KOPT-K1 (cell line): ENCODE results near the gene BAZ2B.
"Not testable (repeated sequence)": the region's sequence is repeated elsewhere in the genome, so short reads cannot be mapped to it uniquely, and the experiment has no call there.

Experiments
- H3K27ac ChIP-seq: fragments of 200-600 bp; sonication (generic); 2 replicates; pipeline ENCODE4 v1.5.1; 2016; ENCODE audit warnings: antibody characterized with exemption, mild to moderate bottlenecking, low read depth, low read length; ENCODE audit not compliant: poor library complexity, severe bottlenecking
- H3K36me3 ChIP-seq: fragments of 200-600 bp; sonication (generic); 2 replicates; pipeline ENCODE4 v1.5.1; 2017; ENCODE audit warnings: antibody characterized with exemption, mild to moderate bottlenecking, low read length, moderate library complexity; ENCODE audit not compliant: insufficient read depth
- H3K9me3 ChIP-seq: fragments of 200-600 bp; sonication (generic); 2 replicates; pipeline ENCODE4 v1.5.1; 2017; ENCODE audit warnings: antibody characterized with exemption, low read length, mild to moderate bottlenecking; ENCODE audit not compliant: insufficient read depth, poor library complexity, severe bottlenecking

Gene BAZ2B

GRCh38 chr2:159438284-159438683, 178.1 kb downstream of the BAZ2B start:
- Histone ChIP-seq H3K27ac (no peak overlapping the region), H3K9me3 (no peaks in the 10 kb centered on the region), H3K36me3 (peaks cover 26% of the 10 kb centered on the region)

GRCh38 chr2:159432610-159433009, 183.7 kb downstream of the BAZ2B start:
- Histone ChIP-seq H3K36me3 (peaks cover 10% of the 10 kb centered on the region), H3K27ac (no peak overlapping the region), H3K9me3 (no peaks in the 10 kb centered on the region)

DNA sequence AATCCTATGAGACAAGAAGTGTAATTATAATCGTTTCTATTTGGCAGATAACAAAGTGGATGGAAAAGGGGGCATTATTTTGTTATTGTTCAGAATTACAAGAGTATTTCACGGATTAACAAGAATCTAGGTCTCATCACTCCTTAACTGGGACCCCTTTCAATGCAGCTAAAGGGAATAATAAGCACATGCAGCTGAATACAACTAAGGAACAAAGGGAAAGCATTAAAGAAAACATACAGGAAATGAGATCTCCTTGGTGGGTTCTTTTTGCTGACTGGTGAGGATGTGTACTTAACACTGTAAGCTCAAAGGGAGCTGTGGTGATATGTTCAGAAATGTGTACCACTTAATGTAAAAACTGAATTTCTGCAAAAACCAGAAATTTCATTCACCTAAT, 189.3 kb downstream of the BAZ2B start:
- H3K36me3 ChIP-seq: no peaks in the 10 kb centered on the region
- H3K27ac ChIP-seq: no peak overlapping the region

DNA sequence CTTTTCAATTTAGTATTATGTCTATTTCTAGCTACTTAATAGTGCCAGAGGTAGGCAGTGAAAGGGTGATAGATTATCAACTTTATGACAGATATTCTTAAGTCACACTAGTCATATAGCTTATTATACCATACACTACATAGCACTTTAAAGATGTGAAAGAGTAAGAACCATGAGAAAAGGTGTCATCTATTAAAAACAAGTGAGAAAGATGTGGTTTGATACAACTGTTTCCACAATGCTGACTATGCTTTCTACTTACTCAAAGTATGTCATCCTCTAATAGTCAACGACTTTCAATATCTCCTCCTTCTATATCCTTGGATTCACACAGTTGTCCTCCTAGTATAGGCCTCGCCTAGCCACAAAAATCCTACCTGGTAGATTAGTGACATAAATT, 196.9 kb downstream of the BAZ2B start:
- no peak overlapping the region for H3K27ac ChIP-seq
- no peaks in the 10 kb centered on the region for H3K36me3 ChIP-seq
- H3K9me3 ChIP-seq: peaks cover 6% of the 10 kb centered on the region

More for the DNA sequence above, 189.3 kb downstream of the BAZ2B start:
- H3K9me3 ChIP-seq: peaks cover 5% of the 10 kb centered on the region

DNA sequence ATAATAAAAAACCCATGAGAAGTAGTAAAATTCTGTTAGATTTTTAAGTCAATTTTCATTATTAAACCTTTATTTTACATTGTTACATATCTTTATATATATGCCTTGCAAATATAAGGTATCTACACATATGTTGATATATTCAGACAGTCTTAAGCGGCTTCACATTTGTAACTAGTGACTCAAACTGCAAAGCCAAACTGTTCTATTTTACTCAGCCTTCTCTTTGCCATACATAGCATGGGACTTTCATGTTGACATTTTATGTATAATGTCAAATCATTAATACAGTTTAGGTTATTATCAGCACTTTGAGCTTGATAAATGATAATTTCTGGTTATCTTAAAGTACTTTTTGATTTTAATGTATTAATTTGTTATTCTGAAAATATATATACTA, 204.9 kb downstream of the BAZ2B start:
- peaks cover 6% of the 10 kb centered on the region; the same call in 1 of the 2 replicates for H3K36me3 ChIP-seq
- no peak overlapping the region for H3K27ac ChIP-seq
- H3K9me3 ChIP-seq: no peaks in the 10 kb centered on the region

GRCh38 chr2:159410276-159410675, 206.1 kb downstream of the BAZ2B start:
- no peaks in the 10 kb centered on the region for H3K9me3 ChIP-seq
- H3K27ac ChIP-seq: no peak overlapping the region
- H3K36me3 ChIP-seq: peaks cover 6% of the 10 kb centered on the region; the same call in 1 of the 2 replicates

- Histone ChIP-seq H3K9me3 (no peaks in the 10 kb centered on the region), H3K36me3 (peaks cover 6% of the 10 kb centered on the region; the same call in 1 of the 2 replicates), H3K27ac (no peak overlapping the region)
Measured at GRCh38 chr2:159409116-159409800, 207.1 kb downstream of the BAZ2B start.

DNA sequence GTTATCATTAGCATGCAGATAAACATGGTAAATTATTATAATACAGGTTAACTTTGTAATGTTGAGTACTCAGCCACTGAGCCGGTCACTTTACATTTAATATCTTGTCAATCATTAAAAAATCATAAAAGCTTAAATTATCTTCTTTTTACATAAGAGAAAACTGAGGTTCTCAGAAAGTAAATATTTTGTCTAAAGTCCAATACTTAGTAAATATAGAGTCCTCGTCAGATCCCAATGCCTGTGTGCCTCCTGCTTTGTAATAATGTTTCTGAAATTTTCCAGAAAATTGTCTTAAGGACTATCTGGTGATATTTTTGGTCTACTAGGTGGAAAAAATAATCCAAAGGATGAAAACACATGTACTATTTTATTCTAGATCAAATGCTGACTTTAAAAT, 213.6 kb downstream of the BAZ2B start:
- H3K36me3 ChIP-seq: no peaks in the 10 kb centered on the region
- H3K9me3 ChIP-seq: no peaks in the 10 kb centered on the region
- no peak overlapping the region for H3K27ac ChIP-seq

GRCh38 chr2:159402160-159402559, 214.2 kb downstream of the BAZ2B start:
- not testable (repeated sequence) for H3K27ac ChIP-seq, H3K9me3 ChIP-seq, H3K36me3 ChIP-seq

DNA sequence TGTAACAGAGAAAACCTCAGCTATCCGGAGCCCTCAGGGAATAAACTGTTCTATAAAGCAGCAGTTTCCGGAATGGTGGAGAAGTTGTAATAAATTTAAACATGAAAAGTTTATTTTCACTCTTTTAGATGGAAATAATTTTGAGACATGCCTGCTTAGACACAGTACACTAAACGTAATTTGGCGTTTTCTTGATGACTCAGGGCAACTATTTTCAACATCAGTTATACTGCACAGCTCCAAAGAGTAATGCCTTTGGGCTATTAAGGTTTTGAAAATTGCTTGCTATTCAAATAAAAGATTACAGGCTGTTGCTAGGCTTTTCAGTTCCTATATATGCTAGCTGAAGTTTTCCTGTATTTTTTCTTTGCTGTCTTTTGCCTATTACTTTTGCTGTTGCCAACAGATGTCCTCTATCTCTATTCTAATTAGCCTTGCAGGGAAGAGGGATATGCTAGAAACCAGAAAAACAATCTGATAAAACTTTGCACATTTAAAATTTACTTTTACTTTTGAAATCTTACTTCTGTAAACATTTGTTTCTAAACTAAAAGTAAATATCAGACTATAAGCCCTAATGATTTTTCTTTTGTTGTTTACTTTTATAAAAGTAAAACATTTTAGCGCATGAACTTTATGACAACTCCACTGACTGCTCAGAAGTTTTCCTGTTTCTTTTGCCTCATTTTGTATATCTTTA, 216.5 kb downstream of the BAZ2B start:
- Histone ChIP-seq H3K36me3 (no peaks in the 10 kb centered on the region), H3K27ac (no peak overlapping the region), H3K9me3 (no peaks in the 10 kb centered on the region)

GRCh38 chr2:159396799-159397198, 219.5 kb downstream of the BAZ2B start:
- Histone ChIP-seq H3K9me3 (no peaks in the 10 kb centered on the region), H3K27ac (no peak overlapping the region), H3K36me3 (no peaks in the 10 kb centered on the region)

DNA sequence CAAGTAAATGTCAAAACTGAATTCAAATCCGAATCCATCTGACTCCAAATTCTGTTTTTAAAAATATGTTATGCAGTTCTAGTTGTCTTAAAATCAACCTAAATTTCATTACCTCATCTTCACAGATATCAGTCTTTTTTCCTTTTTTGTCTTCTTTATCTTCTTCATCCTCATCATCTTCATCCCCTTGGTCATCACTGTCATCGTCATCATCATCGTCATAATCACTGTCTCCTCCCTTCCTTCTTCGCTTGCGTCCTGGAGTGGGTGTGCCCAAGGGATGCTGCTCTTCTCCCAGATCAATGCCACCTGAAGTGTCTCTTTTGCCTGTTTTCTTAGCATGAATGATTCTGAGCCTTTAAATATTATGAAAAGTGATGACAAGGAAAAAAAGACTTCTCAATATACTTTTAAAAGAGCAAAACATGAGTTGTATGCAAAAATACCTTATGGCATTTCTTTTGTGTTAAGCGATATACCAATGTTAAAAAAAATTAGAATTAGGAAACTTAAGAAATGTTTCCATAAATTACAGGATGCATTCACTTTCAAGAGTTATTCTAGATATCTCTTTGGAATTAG, 233.8 kb downstream of the BAZ2B start:
- Histone ChIP-seq H3K27ac (no peak overlapping the region), H3K36me3 (peaks cover 3% of the 10 kb centered on the region; the same call in 1 of the 2 replicates), H3K9me3 (no peaks in the 10 kb centered on the region)

GRCh38 chr2:159381574-159381973, 234.8 kb downstream of the BAZ2B start:
- H3K27ac ChIP-seq: no peak overlapping the region
- H3K36me3 ChIP-seq: peaks cover 3% of the 10 kb centered on the region; the same call in 1 of the 2 replicates
- no peaks in the 10 kb centered on the region for H3K9me3 ChIP-seq

DNA sequence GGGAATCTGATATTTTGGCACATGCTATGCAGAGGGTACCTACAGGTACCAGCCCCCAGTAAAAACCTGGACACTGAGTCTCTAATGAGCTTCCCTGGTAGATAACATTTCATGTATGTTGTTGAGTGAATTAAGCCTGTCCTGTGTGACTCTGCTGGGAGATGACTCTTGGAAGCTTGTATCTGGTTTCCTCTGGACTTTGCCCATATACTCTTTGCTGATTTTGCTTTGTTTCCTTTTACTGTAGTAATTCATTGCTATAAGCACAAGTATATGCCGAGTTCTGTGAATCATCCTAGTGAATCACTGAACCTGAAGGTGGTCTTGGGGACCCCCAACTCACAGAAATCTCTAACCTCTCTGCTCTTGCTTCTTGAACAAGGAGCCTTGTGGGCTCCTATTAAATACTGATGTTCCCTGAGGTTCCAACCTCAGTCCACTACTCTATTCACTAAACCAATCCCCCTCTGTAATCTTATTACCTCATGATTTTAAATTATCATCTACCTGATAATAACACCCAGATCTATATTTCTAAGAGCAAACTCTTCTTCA, 235.6 kb downstream of the BAZ2B start:
- H3K36me3 ChIP-seq: peaks cover 3% of the 10 kb centered on the region; the same call in 1 of the 2 replicates
- H3K27ac ChIP-seq: no peak overlapping the region
- no peaks in the 10 kb centered on the region for H3K9me3 ChIP-seq

- Histone ChIP-seq H3K9me3 (no peaks in the 10 kb centered on the region), H3K36me3 (peaks cover 3% of the 10 kb centered on the region; the same call in 1 of the 2 replicates), H3K27ac (no peak overlapping the region)
Measured at GRCh38 chr2:159379181-159379580, 237.2 kb downstream of the BAZ2B start.
